GM23248 (cell line): Measurements from ENCODE around the gene CAMK4.

Experiments used
- EZH2 ChIP-seq: fragments of 200-600 bp; sonication (generic); IDR thresholded peaks from 2 replicates; pipeline ENCODE4 v1.6.1; 2018; ENCODE audit warnings: antibody characterized with exemption, mild to moderate bottlenecking; ENCODE audit not compliant: insufficient read depth, poor library complexity, severe bottlenecking
- EZH2phosphoT487 ChIP-seq: fragments of 200-600 bp; sonication (generic); IDR thresholded peaks from 2 replicates; pipeline ENCODE4 v1.6.1; 2018; ENCODE audit warnings: antibody characterized with exemption, moderate library complexity, mild to moderate bottlenecking, low read depth; ENCODE audit not compliant: insufficient read depth

DNA sequence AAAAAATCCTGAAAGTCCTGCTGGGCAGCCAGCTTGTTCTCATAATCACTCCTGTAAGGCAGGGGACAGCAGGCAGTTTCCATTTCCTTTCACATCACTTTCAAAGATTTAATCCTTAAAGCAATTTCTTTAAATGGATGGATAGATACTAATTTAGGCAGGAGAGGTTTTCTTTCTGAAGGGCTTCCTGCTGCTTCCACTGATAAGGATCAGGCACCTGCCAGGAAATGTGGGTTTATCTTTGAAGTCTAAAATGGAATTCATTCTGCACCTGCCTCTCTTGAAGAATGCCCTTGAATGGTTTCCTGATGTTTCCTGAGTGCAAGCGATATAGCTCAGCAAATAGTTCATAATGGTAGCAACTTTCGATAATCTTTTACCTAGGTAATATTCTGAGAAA lies 223.6 kb downstream of the CAMK4 start:
- TF ChIP-seq EZH2phosphoT487 = no peak
- no peak for TF ChIP-seq EZH2
